Neural cell (in vitro differentiated cells): ENCODE results near the gene MAPK8. TPM values are rescaled to one million over a fixed set of nuclear protein-coding genes. Genes with fewer than 3 reads are reported as not detected.

ENCODE experiments used
- H2AFZ ChIP-seq: fragments of 200-600, 300-800 bp; sonication (generic), shearing (Covaris generic); 2 replicates; pipeline ENCODE4 v1.6.0; 2014; ENCODE audit warnings: low read depth, mild to moderate bottlenecking, antibody characterized with exemption, low read length, moderate library complexity
- H3F3A ChIP-seq: fragments of 200-600 bp; shearing (Covaris generic); 2 replicates; pipeline ENCODE4 v1.6.1; 2016; ENCODE audit warnings: mild to moderate bottlenecking, moderate library complexity, mixed read lengths, antibody characterized with exemption, low read length; ENCODE audit not compliant: insufficient read depth, poor library complexity, severe bottlenecking
- H3K27ac ChIP-seq: fragments of 200-600, 300-800 bp; sonication (generic), shearing (Covaris generic); 2 replicates; pipeline ENCODE4 v1.5.1; 2014; ENCODE audit warnings: mild to moderate bottlenecking, low read length, moderate library complexity
- H3K27me3 ChIP-seq: fragments of 300-800, 200-600 bp; sonication (generic), shearing (Covaris generic); 2 replicates; pipeline ENCODE4 v1.6.0; 2014; ENCODE audit warnings: mild to moderate bottlenecking, low read depth, low read length, moderate library complexity; ENCODE audit not compliant: insufficient read depth
- H3K36me3 ChIP-seq: fragments of 300-800, 200-600 bp; sonication (generic), shearing (Covaris generic); 2 replicates; pipeline ENCODE4 v1.5.1; 2014; ENCODE audit warnings: mild to moderate bottlenecking, antibody characterized with exemption, low read length, moderate library complexity; ENCODE audit not compliant: insufficient read depth
- H3K4me2 ChIP-seq: fragments of 300-800, 200-600 bp; sonication (generic), shearing (Covaris generic); 2 replicates; pipeline ENCODE4 v1.6.0; 2014; ENCODE audit warnings: mild to moderate bottlenecking, low read length
- H3K4me3 ChIP-seq: fragments of 300-800, 200-600 bp; sonication (generic), shearing (Covaris generic); 2 replicates; pipeline ENCODE4 v1.5.1; 2014; ENCODE audit warnings: mild to moderate bottlenecking, low read length, moderate library complexity
- H3K79me2 ChIP-seq: fragments of 200-600 bp; shearing (Covaris generic); replicated peaks from 2 replicates; pipeline ENCODE4 v1.6.0; 2014; ENCODE audit warnings: mild to moderate bottlenecking, low read length, moderate library complexity; ENCODE audit not compliant: insufficient read depth
- H3K9ac ChIP-seq: fragments of 300-800, 200-600 bp; sonication (generic), shearing (Covaris generic); 2 replicates; pipeline ENCODE4 v1.6.1; 2016; ENCODE audit warnings: mild to moderate bottlenecking, low read length, mixed read lengths
- H3K9me2 ChIP-seq: fragments of 200-600 bp; shearing (Covaris generic); 2 replicates; pipeline ENCODE4 v1.6.1; 2016; ENCODE audit warnings: mild to moderate bottlenecking, low read length, mixed read lengths; ENCODE audit not compliant: insufficient read depth
- H3K9me3 ChIP-seq: fragments of 200-600, 300-800 bp; sonication (generic), shearing (Covaris generic); 2 replicates; pipeline ENCODE4 v1.6.1; 2016; ENCODE audit warnings: mild to moderate bottlenecking, mixed run types, low read length, moderate library complexity, mixed read lengths
- H4K20me1 ChIP-seq: fragments of 200-600 bp; shearing (Covaris generic); 2 replicates; pipeline ENCODE4 v1.6.1; 2016; ENCODE audit warnings: mild to moderate bottlenecking, mixed run types; ENCODE audit not compliant: insufficient read depth
- CTCF ChIP-seq: fragments of 450-650 bp; IDR thresholded peaks from 2 replicates; pipeline ENCODE4 v1.5.1; 2014; ENCODE audit warnings: antibody characterized with exemption, mild to moderate bottlenecking, moderate library complexity; ENCODE audit not compliant: poor library complexity, severe bottlenecking
- EP300 ChIP-seq: fragments of 450-650 bp; conservative IDR thresholded peaks from 2 replicates; pipeline ENCODE4 v1.6.1; 2014; ENCODE audit warnings: antibody characterized with exemption, mild to moderate bottlenecking, moderate library complexity; ENCODE audit not compliant: poor library complexity, severe bottlenecking
- EZH2 ChIP-seq: fragments of 200-600, 300-800 bp; shearing (Covaris generic), sonication (generic); IDR thresholded peaks from 2 replicates; pipeline ENCODE4 v1.6.1; 2014; ENCODE audit warnings: antibody characterized with exemption, low read length, borderline replicate concordance, mild to moderate bottlenecking; ENCODE audit not compliant: insufficient read depth, poor library complexity, severe bottlenecking
- MXI1 ChIP-seq: fragments of 450-650 bp; conservative IDR thresholded peaks from 2 replicates; pipeline ENCODE4 v1.6.1; 2014; ENCODE audit warnings: antibody characterized with exemption, mild to moderate bottlenecking; ENCODE audit not compliant: poor library complexity, severe bottlenecking
- POLR2AphosphoS5 ChIP-seq: IDR thresholded peaks from 2 replicates; pipeline ENCODE4 v1.6.1; 2012
- RAD21 ChIP-seq: fragments of 450-650 bp; conservative IDR thresholded peaks from 2 replicates; pipeline ENCODE4 v1.6.1; 2014; ENCODE audit warnings: antibody characterized with exemption, mild to moderate bottlenecking, moderate library complexity
- REST ChIP-seq: IDR thresholded peaks from 2 replicates; pipeline ENCODE4 v1.6.1; 2012; ENCODE audit warnings: borderline replicate concordance
- SMC3 ChIP-seq: fragments of 450-650 bp; conservative IDR thresholded peaks from 2 replicates; pipeline ENCODE4 v1.6.1; 2014; ENCODE audit warnings: antibody characterized with exemption, mild to moderate bottlenecking, moderate library complexity; ENCODE audit not compliant: poor library complexity
- TAF1 ChIP-seq: IDR thresholded peaks from 2 replicates; pipeline ENCODE4 v1.6.1; 2012; ENCODE audit warnings: low read depth
- polyA minus RNA-seq: library from RNA; depleted of rRNA, polyadenylated mRNA; stranded (reverse); fragments of >200 nt; gene quantifications from 2 replicates; pipeline ENCODE4 v1.2.3, GENCODE V29; 2014
- polyA plus RNA-seq: library from polyadenylated mRNA; depleted of rRNA; stranded (reverse); fragments of >200 nt; gene quantifications from 2 replicates; pipeline ENCODE4 v1.2.3, GENCODE V29; 2014

Gene MAPK8
- polyA plus RNA-seq (187 and 189 TPM in 2 replicates), polyA minus RNA-seq (408 and 470 TPM in 2 replicates)

- Histone ChIP-seq H2AFZ (peak within 1 kb of the TSS; percentile 77), H3K36me3 (no peaks in the 10 kb centered on the region), H3K79me2 (peaks cover 40% of the 10 kb centered on the region)
These were observed at the start of gene MAPK8 for GRCh38 chr10:48306265-48306869. MAPK8 (plus strand) TSS chr10:48306677; CDS start chr10:48401661, 94,984 bp downstream.

GRCh38 chr10:48257407-48257961 is 49.0 kb upstream of the MAPK8 start:
- Histone ChIP-seq H4K20me1 (no peaks in the 10 kb centered on the region), H3K4me2 (no peak overlapping the region), H3K27me3 (no peaks in the 10 kb centered on the region), H3K9me2 (no peaks in the 10 kb centered on the region), H3K9ac (no peak overlapping the region), H3K79me2 (no peaks in the 10 kb centered on the region), H3F3A (no peaks in the 10 kb centered on the region), H2AFZ (no peak overlapping the region), H3K27ac (no peak overlapping the region), H3K9me3 (no peaks in the 10 kb centered on the region), H3K36me3 (no peaks in the 10 kb centered on the region), H3K4me3 (no peak overlapping the region)
- no peak for TF ChIP-seq SMC3

More at GRCh38 chr10:48306265-48306869, at the start of gene MAPK8:
- H3K9me2 ChIP-seq: no peaks in the 10 kb centered on the region
- H3K4me3 ChIP-seq: peak within 1 kb of the TSS; percentile 95
- peaks cover 4% of the 10 kb centered on the region for H3F3A ChIP-seq
- H4K20me1 ChIP-seq: peaks cover 6% of the 10 kb centered on the region
- TF ChIP-seq POLR2AphosphoS5: peak; percentile 94
- TF ChIP-seq EP300: peak; percentile 84
- peak; percentile 68 for TF ChIP-seq MXI1
- TF ChIP-seq CTCF: no peak
- peak; percentile 27 for TF ChIP-seq SMC3
- TF ChIP-seq TAF1: no peak
- no peak for TF ChIP-seq RAD21
- no peak for TF ChIP-seq EZH2
- H3K4me2 ChIP-seq: peak within 1 kb of the TSS; percentile 79
- H3K27ac ChIP-seq: peak within 1 kb of the TSS; percentile 95
- no peaks in the 10 kb centered on the region for H3K9me3 ChIP-seq
- peak within 1 kb of the TSS; percentile 97 for H3K9ac ChIP-seq
- H3K27me3 ChIP-seq: no peaks in the 10 kb centered on the region

- H3K9me2 ChIP-seq: no peaks in the 10 kb centered on the region
- no peak overlapping the region for H3K9ac ChIP-seq
- no peaks in the 10 kb centered on the region for H3F3A ChIP-seq
- H3K4me2 ChIP-seq: no peak overlapping the region
- no peak overlapping the region for H2AFZ ChIP-seq
- H4K20me1 ChIP-seq: no peaks in the 10 kb centered on the region
- no peak overlapping the region for H3K27ac ChIP-seq
- H3K9me3 ChIP-seq: no peaks in the 10 kb centered on the region
- no peak overlapping the region for H3K4me3 ChIP-seq
- H3K27me3 ChIP-seq: no peaks in the 10 kb centered on the region
- TF ChIP-seq REST (no peak), CTCF (no peak)
- H3K36me3 ChIP-seq: no peaks in the 10 kb centered on the region
- no peaks in the 10 kb centered on the region for H3K79me2 ChIP-seq
These were observed 48.4 kb upstream of the MAPK8 start for GRCh38 chr10:48258105-48258504.
